PC-9 (cell line): ENCODE data around the gene OR1E1.

ENCODE experiments used
- CTCF ChIP-seq: fragments of 200-600 bp; sonication (generic); conservative IDR thresholded peaks from 2 replicates; pipeline ENCODE4 v1.6.1; 2017; ENCODE audit warnings: mixed run types, antibody characterized with exemption, mild to moderate bottlenecking, moderate library complexity
- EZH2 ChIP-seq: fragments of 200-600 bp; sonication (generic); IDR thresholded peaks from 2 replicates; pipeline ENCODE4 v1.8.0; 2017; ENCODE audit warnings: antibody characterized with exemption, low read depth

DNA sequence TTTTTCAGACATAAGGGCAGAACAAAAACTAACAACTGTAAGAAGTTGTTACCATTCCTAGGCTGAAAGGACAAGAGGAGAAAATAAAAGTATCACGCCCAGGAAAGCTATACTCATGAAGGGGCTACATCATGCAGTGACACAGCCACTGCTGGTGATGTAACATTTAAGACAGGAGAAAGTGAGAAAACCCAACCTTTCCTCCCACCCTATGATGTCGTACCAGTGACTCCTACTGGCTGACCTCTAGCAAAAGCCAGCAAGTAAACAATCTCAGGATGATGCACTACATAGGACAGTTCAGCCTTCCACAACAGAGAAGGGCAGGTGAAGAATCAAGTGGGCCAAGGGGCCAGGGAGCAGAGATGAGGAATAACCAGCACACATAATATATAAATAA is 49.4 kb upstream of the OR1E1 start:
- TF ChIP-seq CTCF = peak; percentile 31
- no peak for TF ChIP-seq EZH2
